Pons (tissue), 1 donor: Measurements from ENCODE around the gene ING3.
"Not testable (repeated sequence)": the region's sequence is repeated elsewhere in the genome, so short reads cannot be mapped to it uniquely, and the experiment has no call there.

Source experiments
- DNase-seq: peaks from one replicate; pipeline ENCODE4 v3.0.0-alpha.2; 2016; ENCODE audit warnings: low spot score

Gene ING3

DNA sequence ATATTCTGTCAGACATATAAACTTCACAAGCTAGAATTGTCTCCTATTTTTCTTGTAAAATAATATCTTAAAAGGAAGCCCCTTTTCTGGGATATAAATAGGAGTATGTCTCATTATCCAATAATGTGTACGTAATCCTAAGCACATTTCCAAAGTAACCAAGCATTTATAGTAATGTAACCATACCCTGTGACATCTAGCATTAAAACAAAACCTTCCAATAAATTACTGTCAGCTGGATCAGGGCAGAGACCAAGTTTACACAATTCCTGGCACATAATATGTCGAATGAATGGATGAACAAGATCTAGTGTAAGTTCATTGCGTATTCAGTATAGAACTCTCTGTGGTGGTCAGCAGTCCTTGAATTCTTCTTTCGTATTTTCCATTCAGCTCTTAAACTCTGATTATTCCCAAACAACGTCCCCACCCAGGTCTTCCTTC is 52.2 kb downstream of the ING3 start:
- DNase-seq = no peak

DNA sequence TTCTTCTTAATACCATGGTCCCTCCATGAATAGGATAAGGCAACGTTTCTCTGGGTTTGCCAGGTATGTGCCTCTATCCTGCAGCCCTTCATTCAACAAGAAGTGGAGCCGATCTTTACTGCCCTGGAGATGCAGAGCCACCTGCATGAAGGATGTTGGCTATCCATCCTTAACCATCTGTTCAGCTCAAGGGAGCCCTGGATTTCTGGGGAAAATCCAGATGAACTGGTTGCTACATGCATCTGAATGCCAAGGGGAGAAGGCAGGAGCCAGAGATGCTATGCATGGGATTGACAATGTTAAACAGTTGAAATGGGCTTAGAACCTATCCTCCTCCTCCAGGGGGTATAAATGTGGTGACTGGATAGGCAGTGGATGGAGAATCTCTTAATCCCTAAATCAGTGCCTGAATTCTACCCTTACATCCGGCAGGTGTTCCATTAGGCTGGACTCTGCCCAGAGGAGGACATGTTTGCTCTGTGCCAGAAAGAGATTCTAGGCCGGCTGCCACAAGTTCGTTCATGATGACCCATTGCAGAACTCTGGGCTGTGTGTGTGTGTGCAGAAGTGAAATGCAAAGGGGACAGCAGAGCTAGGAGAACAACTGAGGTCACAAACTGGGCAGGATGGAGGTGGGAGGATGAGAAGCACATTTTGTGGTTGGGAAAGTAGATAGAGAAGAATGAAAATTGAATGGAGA is 53.6 kb downstream of the ING3 start:
- no peak for DNase-seq

DNA sequence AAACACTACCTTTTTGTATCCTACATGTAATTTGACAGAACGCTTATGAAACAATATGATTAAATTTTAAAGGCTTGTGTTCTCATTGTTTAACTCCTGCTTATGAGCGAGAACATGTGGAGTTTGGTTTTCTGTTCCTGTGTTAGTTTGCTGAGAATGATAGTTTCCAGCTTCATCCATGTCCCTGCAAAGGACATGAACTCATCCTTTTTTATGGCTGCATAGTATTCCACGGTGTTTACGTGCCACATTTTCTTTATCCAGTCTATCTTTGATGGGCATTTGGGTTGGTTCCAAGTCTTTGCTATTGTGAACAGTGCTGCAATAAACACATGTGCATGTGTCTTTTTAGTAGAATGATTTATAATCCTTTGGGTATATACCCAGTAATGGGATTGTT is 54.5 kb downstream of the ING3 start:
- DNase-seq = not testable (repeated sequence)

DNA sequence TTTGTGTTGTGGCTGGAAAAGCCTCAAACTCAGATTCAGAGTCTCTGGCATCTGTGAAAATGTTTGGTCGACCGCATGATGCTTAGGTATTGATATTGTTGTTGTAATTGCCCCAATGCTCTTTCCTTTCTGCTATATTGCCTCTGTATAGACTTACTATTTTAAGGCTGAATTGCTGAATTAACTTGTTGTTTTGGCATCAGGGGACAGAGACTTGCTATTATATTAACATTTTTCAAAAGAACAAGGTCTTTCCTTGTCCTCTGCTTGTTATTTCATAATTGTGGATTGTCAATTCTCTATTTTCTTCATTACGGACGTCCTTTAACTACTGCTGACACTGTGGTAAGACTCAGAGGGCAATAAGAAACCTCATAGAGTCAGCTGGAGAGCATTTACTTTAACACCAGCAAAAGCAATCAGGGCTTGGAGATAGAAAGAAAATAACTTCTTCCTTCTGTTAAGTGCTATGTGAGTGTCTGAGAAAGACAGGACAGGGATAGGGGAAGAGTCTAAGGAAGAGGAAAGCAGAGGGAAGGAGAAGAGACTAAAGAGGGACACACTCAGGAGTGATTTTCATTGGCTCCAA is 55.5 kb downstream of the ING3 start:
- no peak for DNase-seq

DNA sequence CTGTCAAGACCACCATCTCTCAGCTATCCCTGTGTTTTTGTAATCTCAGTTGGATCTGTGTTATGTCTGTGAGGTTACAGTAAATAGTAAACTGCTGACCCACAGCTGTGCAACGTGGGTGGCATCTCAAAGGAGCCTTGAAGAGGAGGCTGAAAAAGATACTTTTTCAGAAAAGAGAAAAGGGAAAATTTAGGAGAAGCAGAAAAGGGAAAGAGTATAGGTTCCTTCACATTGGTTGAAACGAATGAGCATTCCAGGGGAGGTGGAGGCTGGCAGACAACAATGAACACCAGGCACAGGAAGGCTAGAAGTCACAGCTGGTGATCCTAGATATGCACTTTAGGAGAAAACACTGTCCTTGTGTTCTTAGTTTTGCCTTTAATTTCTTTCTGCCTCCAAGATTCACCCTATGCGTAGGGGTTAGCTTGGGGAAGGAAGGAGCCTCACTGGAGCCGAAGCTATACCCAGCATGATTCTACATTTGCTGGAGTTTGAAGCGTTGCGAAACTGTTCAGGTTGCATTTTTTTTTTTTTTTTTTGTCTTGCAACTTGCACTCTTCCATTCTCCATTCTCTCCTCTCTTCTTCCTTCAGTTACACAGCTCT is 56.2 kb downstream of the ING3 start:
- no peak for DNase-seq

DNA sequence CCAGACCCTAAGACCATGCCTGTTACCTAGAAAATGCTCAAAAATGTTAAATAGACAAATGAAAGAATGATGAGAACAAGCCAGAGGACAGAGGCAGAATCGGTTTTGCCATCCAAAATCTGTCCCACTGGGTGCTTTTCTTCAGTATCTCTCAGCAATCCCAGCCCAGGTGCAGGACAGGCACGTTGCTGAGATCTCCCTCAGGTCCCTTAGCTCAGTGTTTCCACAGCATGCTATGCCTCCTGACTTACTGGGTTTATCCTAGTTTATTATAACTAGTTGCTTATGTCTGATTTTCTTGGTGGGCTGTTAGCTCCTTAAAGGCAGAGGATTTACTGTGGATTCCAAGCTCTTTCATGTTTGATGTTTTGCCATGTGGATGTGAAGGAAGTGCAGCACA is 58.2 kb downstream of the ING3 start:
- no peak for DNase-seq

DNA sequence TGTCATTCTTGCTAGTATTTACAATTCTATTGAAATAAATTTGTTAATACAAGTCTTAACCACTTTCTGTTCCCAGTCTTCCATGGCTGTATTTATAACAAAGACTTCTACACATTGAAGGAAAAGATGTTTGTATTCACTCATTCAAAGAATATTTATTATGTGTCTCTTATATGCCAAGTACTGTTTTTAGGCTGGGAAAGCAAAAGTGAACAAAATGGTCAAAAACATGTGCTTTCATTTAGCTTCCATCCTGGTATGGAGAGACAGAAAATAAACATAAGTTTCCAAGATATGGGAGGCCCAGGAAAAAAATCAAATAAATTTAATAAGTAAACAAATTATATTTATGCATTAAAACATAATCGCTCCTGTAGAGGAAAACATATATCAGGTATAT is 60.8 kb downstream of the ING3 start:
- no peak for DNase-seq

DNA sequence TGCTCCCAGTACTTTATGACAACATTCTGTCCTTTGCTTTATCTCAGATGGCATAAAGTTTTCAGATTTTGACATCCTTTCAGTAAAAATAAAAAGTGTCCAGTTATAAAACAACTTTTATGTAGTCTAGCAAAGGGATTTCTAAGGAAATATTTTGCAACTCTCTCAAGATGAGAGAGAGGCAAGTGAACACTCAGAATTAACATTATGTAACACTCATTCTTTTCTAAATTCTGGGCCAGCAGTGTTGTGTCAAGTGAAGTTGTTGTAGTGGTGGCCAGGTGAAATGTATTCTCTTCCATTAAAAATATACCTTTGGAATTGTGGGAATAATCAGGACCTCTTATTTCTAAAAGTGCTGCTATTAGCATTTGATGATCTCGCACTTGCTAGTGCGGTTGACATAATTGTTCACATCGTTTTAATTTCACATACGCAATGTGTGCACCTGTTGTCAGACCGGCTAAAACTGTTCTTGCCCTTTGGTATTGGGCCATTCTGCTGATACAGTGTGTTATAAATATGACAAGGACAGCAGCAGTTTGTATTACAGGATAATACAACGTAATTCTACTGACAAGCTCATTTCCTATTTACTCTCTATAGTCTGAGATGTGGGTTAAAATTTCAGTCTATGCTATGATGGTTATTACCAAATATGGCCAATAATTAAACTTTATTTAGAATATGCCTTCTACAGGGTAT is 61.7 kb downstream of the ING3 start:
- no peak for DNase-seq

DNA sequence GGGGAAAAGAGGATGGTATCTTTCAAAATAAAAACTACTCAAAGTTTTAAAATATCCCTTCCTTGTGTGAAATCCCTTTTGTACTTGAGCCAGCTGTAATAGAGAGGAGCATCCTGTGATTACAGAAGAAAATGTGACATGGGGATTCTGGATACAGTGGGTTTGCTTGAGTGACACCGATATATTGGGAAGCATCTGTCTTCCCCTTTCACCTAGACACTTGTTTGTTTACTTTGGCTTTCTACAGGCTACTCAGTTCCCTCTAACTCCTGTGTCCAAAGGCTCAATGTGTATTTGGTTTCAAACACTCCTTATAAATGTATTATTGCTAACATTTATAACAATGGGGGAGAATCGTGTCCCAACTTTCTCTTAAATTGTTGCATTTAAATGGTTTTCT is 62.3 kb downstream of the ING3 start:
- no peak for DNase-seq

DNA sequence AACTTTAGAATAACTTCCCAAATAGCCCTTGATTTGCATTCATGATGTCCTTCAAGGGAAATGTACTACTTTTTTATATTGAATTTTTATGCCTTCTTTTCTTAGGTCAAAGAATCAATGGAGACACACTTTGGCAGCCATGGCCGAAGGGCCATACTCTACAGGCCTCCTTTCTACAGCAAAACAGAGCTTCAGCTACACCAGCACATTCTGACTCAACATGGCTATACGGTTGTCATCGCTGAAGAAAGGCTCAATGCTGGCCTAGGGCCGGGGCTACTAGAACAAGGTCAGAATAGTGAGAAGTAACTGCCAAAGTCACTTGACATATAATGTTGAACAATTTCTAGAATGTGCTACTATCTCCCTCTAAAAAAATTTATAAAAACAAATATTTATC is 65.0 kb downstream of the ING3 start:
- DNase-seq = no peak

DNA sequence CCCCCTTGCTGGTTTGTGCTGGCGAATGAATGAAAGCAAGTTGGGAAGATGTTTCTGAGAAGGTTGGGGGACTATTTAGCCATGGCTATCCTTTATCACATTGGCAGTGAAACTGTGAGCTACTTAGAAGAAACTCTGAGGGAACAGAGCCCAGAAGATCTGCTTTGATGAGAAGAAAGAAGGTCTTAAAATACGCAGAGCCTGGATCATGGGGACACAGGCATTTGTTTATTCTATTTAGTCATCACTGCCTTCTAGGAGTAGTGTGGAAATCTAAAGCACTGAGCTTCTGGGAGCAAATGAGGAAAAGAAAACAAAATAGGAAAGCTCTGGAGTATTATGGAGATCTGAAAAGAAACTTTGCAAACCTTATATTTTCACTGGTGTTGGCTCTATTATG is 66.4 kb downstream of the ING3 start:
- no peak for DNase-seq

DNA sequence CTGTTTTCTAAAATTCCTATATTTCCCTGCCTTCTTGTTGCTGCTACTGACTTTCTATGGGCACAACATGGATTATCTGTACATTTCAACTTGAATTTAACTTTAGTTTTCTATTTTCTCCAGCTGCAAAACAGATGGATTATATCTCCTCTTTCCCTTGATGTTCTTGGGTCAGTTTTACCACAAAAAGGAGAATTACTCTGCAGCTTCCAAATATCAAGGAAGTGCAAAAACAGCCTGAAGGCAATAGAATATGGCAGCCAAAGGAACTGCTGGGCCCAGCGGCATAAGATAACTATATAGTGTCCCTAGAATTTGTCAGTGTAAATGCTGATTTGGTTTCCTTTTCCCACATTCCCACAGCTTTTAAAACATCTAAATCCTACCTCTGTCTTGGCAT is 67.0 kb downstream of the ING3 start:
- DNase-seq = no peak

DNA sequence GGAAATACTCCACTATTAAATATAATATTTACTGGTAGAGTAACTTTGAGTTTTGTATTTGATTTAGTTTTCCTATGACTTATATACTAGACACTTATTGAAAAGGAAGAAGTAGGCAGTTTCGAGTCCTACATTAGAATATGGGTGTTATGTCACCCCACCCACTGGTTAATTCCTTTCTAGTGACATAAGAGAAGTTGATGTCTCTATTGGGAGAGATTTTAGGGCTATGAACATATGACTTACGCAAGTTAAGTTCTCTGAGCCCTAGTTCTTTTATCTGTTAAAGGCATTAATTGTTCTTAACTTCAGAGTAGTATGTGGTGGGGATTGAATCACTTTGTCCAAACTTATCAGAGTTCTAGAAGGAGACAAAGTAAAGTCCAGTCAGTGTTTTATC is 68.4 kb downstream of the ING3 start:
- DNase-seq = no peak

DNA sequence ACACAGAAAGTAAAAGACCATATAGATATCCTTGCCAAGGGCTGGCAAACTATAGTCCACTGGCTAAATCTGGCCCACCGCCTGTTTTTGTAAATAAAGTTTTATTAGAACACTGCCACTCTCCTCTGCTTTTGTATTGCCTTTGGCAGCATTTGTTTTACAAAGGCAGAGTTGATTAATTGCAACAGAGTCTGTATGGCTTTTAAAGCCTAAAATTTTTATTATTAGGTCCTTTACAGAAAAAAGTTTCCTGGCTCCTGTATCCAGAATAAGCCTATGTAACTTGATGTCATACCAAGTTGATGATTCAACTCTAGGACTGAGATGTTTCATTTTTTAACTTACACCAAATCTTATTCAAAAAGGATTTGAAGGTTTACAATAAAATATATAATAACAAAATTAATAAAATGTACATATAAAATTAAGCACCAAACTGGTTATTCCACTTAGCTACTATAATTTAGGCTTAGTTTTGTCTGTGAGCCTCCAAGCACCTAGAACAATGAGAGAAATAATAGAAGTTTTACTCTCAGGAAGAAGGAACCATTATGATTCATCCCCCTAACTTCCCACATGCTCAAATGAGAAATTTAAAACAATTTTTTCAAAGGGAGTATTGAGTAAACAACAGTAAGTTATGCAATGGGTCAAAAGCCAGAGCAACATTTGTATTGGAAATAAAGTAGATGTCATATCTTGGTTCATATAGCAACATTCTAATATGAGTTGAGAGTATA is 69.8 kb downstream of the ING3 start:
- DNase-seq = no peak

DNA sequence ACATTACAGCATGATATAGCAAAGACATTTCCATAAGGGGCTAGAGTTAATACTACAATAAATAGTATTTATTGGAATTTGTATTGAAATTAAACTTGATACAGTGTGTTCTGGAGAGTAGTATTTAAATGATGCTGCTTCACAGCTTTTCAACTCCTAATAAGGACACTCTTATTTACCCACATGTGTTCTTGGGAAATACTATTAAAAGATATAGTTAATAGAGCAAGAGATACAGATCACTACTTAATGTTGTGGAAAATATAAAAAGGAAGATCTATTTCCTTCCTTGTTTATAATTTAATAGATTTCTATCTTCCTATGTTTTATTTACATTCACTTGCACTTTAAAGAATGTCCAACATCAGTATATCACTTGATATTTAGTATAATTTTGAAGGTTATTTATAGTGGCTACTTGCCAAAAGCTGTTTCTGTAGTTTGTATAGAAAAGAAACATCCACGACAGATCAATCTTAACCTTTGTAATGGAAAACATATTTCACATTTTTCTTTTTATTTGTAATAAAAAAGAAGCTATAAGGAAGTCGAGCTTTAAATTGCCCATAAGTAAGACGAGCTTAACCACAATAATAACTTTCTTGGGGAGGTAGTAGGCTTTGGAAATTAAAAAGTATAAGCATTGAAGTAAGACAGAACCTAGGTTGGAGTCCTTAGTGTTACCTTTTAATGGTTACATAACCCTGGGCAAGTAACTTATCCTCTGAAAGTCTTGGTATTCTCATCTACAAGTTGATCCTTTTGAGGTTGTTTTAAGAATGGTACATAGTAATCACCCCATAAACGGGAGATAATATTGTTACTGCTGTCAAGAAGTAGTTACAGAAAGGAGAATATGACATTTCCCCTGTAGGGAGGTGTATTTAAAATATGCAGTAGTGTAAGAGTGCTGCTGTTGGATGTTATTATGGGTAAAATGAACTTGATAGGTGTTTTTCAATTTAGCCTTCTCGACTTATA is 70.7 kb downstream of the ING3 start:
- DNase-seq = no peak

DNA sequence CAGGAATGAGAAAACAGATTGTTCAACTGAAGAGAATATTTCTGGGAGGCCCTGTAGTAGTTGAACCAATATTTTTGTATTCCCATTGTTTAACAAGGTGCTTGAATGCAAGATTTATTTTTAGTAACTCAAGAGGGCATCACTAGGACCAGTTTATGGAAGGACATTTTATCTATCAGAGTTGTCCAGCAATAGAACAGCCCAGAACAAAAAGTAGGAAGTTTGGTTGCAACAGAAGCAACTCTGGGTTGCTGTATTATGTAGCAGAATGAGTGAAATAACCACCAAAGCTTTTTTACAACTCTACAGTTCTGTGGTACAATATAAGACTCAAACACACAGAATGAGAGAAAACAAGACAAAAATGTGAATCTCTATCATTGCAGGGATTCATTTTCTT is 72.6 kb downstream of the ING3 start:
- DNase-seq = no peak

DNA sequence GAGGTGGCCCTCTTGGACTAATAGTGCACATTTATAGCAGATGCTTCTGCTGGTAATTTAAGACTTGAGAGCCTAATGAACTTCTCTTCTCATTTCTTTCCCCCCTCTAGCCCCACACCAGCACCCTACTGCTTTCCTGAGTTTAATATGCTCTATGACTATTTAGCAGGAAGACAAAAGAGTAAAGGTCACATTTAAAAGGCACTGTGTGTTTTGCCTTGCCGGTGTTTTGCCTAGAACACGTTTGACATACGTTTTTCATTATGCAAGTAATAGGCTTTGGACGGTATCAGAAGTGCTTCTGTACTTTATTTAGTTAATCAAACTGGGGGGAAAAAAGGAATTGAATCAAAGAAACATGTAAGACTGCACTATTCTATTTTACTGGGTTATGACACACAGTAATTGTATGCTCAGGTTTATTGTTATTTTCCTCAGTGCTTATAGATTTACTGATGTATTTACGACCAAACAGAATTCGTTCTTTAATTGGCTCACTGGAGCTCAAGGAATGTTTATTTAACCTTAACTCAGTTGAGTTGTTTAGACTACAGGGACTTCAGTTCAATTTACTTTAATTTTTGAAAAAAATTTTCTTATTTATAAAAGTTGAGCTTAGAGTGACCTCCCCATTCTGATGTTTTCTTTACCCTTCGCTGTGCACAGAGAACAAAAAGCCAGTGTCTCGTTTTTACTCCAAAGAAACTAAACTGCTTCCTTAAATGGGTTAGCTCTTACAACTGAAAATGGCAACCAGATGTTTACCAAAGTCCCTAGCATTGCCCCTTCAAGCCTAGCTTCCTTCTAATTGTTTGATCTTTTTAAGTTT is 73.3 kb downstream of the ING3 start:
- DNase-seq = peak; percentile 21

DNA sequence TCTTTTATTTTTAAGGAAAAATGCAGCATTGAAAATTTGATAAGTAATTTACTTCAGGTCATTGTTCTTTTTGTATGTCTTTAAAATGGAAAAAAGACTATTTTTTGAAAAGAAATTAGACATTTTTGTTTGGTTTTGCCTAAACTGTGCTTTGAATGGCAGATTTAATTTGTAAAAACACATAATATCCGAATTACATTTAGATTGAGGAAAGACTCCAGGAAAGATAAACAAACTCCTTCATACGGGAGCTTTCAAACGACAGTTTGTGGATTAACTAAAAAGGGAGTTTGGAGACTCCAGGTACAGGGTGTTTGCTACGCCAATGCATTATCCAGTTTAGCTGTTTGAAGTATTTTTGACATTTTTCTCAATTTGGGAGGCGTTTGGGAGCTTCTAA is 74.0 kb downstream of the ING3 start:
- no peak for DNase-seq

DNA sequence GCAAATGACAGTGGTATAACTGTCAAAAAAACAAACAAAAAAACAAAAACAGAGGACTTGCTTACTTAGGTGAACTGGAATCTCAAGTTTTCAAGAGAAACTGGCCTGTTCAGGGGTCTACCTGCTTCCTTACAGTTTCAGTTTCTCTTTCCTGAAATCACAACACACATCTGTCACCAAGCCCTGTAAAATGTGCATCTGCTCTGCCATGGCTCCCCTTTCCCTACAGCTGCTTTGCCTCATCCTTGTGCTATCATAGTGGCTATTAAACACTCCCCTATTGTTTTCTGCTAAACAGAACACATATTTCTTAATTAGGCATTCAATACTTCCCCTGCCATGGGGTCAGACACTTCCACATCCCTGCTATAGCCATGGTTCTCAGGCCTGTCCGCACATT is 75.6 kb downstream of the ING3 start:
- DNase-seq = no peak

DNA sequence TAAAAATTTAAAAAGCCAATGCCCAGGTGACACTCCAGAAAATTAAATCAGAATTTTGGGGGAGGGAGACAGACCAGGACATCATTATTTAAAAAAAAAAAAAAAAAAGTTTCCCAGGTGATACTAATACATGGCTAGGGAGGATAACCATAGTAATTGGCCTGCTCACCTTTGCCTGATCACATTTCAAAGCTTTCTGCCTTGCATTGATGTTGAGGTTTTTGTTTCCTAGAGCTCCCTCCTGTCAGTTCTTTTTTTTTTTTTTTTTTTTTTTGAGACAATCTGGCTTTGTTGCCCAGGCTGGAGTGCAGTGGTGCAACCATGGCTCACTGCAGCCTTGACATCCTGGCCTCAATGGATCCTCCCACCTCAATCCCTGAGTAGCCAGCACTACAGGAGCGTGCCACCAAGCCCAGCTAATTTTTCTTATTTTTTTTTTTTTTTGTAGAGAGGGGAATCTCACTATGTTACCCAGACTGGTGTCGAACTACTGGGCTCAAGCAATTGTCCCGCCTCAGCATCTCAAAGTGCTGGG is 76.1 kb downstream of the ING3 start:
- no peak for DNase-seq
